Measurements from ENCODE around the gene MAP7D1.

MAP7D1 gene

DNA sequence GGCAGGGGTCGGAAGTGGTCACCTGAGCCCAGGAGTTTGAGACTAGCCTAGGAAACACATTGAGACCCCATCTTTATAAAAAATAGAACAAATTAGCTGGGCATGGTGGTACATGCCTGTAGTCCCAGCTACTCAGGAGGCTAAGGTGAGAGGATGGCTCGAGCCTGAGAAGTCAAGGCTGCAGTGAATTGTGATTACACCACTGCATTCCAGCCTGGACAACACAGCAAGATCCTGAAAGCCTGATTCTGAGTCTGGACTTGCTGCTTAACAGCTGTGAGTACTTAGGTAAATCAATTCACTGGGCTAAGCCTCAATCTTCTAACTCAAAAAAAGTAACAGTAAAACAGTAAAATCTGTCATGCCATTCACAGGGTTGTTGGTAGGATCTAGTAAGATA lies 11.5 kb upstream of the MAP7D1 start:
- no peak for FAIRE-seq
- TF ChIP-seq, protein P1, sequence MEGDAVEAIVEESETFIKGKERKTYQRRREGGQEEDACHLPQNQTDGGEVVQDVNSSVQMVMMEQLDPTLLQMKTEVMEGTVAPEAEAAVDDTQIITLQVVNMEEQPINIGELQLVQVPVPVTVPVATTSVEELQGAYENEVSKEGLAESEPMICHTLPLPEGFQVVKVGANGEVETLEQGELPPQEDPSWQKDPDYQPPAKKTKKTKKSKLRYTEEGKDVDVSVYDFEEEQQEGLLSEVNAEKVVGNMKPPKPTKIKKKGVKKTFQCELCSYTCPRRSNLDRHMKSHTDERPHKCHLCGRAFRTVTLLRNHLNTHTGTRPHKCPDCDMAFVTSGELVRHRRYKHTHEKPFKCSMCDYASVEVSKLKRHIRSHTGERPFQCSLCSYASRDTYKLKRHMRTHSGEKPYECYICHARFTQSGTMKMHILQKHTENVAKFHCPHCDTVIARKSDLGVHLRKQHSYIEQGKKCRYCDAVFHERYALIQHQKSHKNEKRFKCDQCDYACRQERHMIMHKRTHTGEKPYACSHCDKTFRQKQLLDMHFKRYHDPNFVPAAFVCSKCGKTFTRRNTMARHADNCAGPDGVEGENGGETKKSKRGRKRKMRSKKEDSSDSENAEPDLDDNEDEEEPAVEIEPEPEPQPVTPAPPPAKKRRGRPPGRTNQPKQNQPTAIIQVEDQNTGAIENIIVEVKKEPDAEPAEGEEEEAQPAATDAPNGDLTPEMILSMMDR (IDR thresholded peaks at IDR 0.05; ENCODE audit: insufficient read depth, missing control alignments) = no peak
- no peak for DNase-seq (ENCODE audit: insufficient read length, low spot score)

DNA sequence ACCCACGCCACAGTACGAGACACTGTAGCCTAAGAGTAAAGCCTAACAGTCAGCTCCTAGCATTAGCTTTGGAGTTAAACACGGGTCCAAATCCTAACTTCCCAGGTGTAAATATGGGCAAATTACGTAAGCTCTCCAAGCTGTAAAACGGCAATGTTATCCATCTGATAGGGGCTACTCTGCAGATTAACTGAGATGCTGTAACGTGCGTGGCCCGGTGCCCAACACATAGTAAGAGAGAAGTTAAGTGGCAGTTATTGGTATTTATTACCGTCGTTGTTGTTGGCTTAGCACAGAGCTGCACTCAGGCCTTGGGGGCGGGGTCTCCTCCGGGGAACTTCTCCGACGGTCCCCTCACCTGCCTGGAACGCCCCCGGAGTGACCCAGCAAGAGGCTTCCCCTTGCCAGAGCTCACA lies 7.1 kb upstream of the MAP7D1 start:
- DNase-seq (ENCODE audit: insufficient read length, low spot score) (no peak), FAIRE-seq (no peak)
- TF ChIP-seq, protein P1 (IDR thresholded peaks at IDR 0.05; ENCODE audit: insufficient read depth, missing control alignments) = no peak

DNA sequence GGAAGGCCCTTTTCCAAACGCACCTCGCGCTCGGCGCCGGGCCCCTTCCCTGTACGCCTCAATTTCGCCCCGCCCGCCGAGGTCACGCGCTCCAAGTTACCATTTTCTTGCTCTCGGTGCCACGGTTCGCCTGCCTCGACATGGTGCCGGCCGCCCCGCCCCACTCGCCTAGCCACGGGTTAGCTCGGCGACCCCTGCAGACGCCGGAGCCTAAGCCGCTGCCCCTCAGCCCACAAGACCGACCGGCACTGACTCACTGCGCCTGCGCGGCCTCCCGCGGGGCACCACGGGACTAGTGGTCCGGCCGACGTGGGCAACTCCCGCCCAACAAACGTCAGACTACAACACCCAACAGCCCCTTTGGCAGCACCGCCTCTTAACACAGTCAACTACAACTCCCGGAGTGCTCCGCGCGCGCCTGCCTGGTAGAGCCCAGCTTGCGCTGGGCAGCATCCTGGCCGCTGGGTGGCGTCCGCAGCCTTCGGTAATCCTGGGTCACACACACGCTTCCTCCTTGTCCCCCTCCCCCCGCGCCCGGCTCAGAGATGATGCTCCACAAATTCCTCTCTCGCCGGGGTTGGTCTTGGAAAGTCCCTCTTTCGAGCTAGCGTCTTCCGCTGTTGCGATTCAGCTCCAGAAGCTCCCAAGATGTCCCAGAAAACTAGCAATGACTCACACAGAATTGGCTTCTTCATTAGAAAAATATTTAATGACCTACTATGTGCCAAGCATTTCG lies 6.6 kb upstream of the MAP7D1 start, which contains the start of gene TRAPPC3:
TSS of gene TRAPPC3 (minus strand) at position 250 of the 736 bp plus-strand sequence. CDS start at position 142, 108 bp downstream.
- DNase-seq (ENCODE audit: insufficient read length, low spot score) (peak; percentile 98), FAIRE-seq (no peak)
- TF ChIP-seq, protein P1 (IDR thresholded peaks at IDR 0.05; ENCODE audit: insufficient read depth, missing control alignments) = peak; percentile 94

DNA sequence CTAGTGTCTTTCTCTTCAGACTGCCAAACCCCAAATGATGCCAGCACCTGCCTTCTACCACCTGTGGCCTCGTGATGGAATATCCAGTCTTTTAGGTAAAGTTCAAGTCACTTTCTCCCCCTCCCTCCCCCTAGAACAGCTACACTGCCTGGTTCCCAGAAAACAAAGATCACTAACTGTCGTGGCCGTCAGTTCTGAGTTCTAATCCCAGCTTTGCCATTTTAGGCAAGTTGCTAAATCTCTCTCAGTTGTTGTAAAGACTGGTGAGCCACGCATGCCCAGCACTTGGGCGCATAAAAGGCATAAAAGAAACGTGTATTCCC lies 6.0 kb upstream of the MAP7D1 start:
- TF ChIP-seq, protein P1 (IDR thresholded peaks at IDR 0.05; ENCODE audit: insufficient read depth, missing control alignments) = no peak
- FAIRE-seq = no peak
- no peak for DNase-seq (ENCODE audit: insufficient read length, low spot score)

DNA sequence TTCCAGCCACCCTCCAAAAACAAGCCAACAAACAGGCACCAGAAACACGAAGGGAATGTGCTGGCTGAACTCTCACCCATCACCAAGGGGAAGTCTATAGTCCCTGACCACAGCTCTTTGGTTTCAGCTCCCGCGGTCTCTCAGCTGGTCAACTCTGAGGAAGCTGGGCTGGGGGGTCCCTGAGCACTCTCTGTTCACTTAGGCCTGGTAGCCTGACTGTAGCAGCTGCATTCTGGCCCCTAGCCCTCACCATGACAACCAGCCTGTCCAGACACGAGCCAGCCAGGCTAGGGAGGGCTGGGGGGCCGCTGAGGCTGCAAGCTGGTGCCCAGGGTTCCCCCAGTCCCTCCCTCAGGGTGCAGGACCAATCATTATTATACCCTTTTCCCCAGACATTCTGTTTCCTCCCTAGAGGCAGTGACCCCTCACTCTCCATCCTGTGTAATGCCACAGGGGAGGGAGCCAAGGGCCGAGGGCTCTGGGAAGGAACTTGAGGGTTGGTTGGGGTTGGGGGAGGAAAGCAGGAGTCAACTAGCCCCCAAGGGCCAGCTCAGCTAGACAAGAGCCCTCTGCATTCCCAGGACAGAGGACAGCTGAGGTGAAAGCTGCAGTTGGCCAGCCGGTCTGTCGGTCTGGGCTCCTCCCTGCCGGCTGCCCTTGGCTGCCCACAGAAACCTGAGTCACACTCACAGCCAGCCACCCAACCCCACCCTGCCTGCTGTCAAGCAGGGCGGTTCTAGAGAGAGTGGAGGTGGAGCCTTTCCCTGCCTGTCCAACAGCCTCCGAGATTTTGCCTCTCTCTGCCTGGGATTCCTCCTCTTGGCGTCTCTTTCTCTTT lies 5.4 kb upstream of the MAP7D1 start:
- DNase-seq (ENCODE audit: insufficient read length, low spot score) (no peak), FAIRE-seq (no peak)
- TF ChIP-seq, protein P1 (IDR thresholded peaks at IDR 0.05; ENCODE audit: insufficient read depth, missing control alignments) = no peak

DNA sequence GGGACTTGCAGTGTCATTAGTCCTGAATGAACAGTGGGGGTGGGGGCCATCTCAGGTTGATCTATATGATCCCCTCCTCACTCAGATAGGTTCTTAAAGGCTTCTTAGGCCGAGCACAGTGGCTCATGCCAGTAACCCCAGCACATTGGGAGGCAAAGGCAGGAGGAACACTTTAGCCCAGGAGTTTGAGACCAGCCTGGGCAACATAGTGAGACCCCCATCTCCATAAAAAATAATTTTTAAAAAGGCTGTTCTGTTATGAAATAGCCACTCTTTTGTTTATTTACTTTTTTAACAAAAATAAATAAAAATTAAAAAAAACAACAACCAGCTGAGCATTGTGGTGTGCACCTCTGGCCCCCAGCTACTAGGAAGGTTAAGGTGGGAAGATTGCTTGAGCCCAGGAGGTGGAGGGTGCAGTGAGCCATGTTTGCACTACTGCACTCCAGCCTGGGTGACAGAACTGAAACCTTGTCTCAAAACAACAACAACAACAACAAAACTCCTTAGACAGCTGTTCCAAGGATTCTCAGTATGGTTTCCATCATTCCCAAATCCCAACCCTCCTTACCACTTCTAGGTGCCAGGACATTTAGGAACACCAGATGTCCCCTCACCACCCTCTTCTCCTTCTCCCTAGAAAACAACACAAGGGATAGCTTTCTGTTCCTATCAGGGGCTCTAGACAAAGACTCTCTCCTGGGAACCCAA lies 4.7 kb upstream of the MAP7D1 start:
- FAIRE-seq = no peak
- DNase-seq (ENCODE audit: insufficient read length, low spot score) = no peak
- TF ChIP-seq, protein P1 (IDR thresholded peaks at IDR 0.05; ENCODE audit: insufficient read depth, missing control alignments) = no peak

Data from D721Med (cell line).